HG03175 (cell line): ENCODE results near the gene RPH3AL.
"Not testable (repeated sequence)": the region's sequence is repeated elsewhere in the genome, so short reads cannot be mapped to it uniquely, and the experiment has no call there.

Experiments
- ATAC-seq: cut with Tn5 transposase; IDR thresholded peaks from one replicate; pipeline ENCODE4 v1.9.1; 2021; ENCODE audit warnings: mild to moderate bottlenecking, moderate library complexity; ENCODE audit not compliant: unreplicated experiment

The RPH3AL gene

GRCh38 chr17:206484-206883 is 146.1 kb downstream of the RPH3AL start:
- ATAC-seq = not testable (repeated sequence)

- ATAC-seq = no peak
Measured at GRCh38 chr17:205817-206216, 146.8 kb downstream of the RPH3AL start.

- ATAC-seq = no peak
Measured at GRCh38 chr17:205148-205669, 147.4 kb downstream of the RPH3AL start.

- ATAC-seq = no peak
Measured at GRCh38 chr17:204427-205147, 148.0 kb downstream of the RPH3AL start.

- ATAC-seq = no peak
Measured at GRCh38 chr17:202501-202951, 150.1 kb downstream of the RPH3AL start.

- ATAC-seq = not testable (repeated sequence)
Measured at GRCh38 chr17:201736-202135, 150.9 kb downstream of the RPH3AL start.

GRCh38 chr17:201257-201656 is 151.3 kb downstream of the RPH3AL start:
- ATAC-seq = not testable (repeated sequence)

GRCh38 chr17:200586-200985 is 152.0 kb downstream of the RPH3AL start:
- no peak for ATAC-seq

GRCh38 chr17:199806-200545 is 152.6 kb downstream of the RPH3AL start:
- ATAC-seq = no peak

GRCh38 chr17:199191-199604 is 153.4 kb downstream of the RPH3AL start:
- no peak for ATAC-seq

GRCh38 chr17:198225-198624 is 154.4 kb downstream of the RPH3AL start:
- not testable (repeated sequence) for ATAC-seq

GRCh38 chr17:197352-197751 is 155.3 kb downstream of the RPH3AL start:
- ATAC-seq = no peak

- no peak for ATAC-seq
Measured at GRCh38 chr17:194828-195602, 157.6 kb downstream of the RPH3AL start.

- no peak for ATAC-seq
Measured at GRCh38 chr17:193841-194806, 158.5 kb downstream of the RPH3AL start.

GRCh38 chr17:193426-193810 is 159.2 kb downstream of the RPH3AL start:
- no peak for ATAC-seq

- ATAC-seq = no peak
Measured at GRCh38 chr17:192666-193425, 159.8 kb downstream of the RPH3AL start.

GRCh38 chr17:189444-189843 is 163.2 kb downstream of the RPH3AL start:
- ATAC-seq = no peak

- no peak for ATAC-seq
Measured at GRCh38 chr17:187130-187529, 165.5 kb downstream of the RPH3AL start.

GRCh38 chr17:185445-186138 is 167.0 kb downstream of the RPH3AL start:
- no peak for ATAC-seq
